ENCODE results near the gene HHAT.

DNA sequence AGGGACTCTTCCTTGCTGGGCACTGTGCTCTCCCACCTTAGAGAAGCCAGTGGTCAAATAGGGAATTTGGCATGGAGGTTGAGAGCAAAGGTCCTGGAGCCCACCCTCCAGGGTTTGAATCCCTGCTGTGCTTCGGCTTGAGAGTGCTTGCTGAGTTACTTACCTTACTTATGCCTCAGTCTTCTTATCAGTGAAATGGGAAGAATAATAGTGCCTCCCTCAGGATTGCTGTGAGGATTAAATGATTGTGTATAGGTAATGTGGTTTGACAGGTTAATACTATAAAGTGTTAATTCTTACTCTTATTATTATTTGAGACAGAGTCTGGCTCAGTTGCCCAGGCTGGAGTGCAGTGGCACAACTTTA is 79.2 kb downstream of the HHAT start:
- TF ChIP-seq CTCF (IDR thresholded peaks at IDR 0.05) = no peak
- TF ChIP-seq POLR2A (IDR thresholded peaks at IDR 0.05) = no peak

All from lower leg skin (tissue), 3 donors.